GM18907 (cell line): ENCODE measurements around the gene INPP5D.
"Not testable (repeated sequence)": the region's sequence is repeated elsewhere in the genome, so short reads cannot be mapped to it uniquely, and the experiment has no call there.

ENCODE experiments used
- ATAC-seq: cut with Tn5 transposase; IDR thresholded peaks from one replicate; pipeline ENCODE4 v1.9.1; 2021; ENCODE audit warnings: mild to moderate bottlenecking, moderate library complexity; ENCODE audit not compliant: unreplicated experiment

Gene INPP5D

GRCh38 chr2:233133239-233133638, 73.1 kb downstream of the INPP5D start:
- ATAC-seq = no peak

GRCh38 chr2:233135421-233135820, 75.3 kb downstream of the INPP5D start:
- ATAC-seq = no peak

DNA sequence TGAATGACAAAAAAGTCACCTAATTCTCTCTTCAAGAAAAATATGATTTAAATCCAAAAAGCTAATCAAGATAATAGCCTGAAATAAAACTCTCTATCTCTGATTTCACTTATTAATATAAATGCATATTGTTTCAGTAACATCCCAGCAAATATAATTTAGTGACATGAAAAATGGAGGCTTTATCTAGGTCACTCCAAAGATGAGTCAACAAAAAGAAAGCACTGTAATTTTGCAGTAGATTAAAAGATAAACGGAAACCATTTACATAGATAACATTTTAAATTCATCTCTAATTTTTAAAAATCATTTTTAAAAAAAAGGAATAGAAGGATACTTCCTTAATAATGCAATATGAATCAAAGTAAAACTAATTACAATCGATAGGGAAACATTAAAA, 76.9 kb downstream of the INPP5D start:
- ATAC-seq = no peak

DNA sequence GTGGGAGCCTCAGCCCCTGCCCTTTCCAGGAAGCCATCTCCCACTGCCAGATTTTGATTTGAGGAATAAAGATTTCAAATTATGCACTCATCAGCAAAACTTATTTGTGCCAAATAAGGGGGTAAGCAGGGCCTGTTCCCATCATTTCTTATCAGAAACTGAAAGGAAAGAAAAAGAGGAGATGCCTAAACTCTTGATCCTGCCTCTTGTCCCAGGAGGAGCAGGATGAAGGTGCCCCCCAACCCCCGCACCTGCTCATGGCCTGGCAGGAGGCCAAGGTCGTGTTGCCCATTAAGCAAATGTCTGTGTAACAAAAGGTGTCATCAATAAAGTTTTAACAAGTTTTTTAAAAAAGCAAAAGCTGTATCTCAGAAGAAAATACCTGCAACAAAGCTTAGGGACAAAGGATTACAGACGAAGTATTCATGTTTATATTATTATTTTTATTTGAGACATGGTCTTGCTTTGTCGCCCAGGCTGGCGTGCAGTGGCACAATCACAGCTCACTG, 80.0 kb downstream of the INPP5D start:
- ATAC-seq = no peak

DNA sequence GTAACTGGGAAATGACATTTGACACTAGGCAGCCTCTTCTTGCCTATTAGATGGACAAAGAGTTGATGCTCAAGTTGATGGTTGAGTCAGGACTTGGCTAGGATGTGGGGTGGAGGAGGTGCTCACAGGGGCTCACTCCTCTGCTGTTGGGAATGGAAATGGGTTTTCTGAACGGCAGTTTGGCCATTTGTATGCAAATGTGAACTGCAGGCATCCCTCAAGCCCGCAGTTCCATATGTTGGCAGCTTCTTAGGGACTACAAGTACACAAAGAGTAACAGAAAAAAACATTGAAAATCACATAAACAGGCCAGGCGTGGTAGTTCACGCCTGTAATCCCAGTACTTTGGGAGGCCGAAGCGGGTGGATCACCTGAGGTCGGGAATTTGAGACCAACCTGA, 80.8 kb downstream of the INPP5D start:
- no peak for ATAC-seq

DNA sequence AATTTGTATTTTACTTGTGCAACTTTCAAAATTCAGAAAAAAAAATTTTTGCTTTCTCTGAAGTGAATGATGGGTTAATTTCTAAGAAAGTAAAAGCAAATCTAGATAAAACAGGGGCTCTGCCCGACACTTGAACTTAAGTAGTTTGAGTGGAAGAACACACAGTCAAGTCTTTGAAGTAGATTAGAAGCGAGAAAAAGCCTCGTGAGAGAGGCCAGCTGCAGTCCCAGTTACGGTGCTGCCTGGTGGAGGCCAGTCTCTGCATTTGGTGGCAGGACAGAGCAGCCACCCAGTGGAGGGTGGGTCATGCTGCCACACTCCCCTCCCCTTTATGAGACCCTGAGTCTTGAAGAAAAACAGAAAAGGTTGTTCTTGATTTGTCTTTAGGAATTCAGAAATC, 81.8 kb downstream of the INPP5D start:
- ATAC-seq = peak; percentile 29

DNA sequence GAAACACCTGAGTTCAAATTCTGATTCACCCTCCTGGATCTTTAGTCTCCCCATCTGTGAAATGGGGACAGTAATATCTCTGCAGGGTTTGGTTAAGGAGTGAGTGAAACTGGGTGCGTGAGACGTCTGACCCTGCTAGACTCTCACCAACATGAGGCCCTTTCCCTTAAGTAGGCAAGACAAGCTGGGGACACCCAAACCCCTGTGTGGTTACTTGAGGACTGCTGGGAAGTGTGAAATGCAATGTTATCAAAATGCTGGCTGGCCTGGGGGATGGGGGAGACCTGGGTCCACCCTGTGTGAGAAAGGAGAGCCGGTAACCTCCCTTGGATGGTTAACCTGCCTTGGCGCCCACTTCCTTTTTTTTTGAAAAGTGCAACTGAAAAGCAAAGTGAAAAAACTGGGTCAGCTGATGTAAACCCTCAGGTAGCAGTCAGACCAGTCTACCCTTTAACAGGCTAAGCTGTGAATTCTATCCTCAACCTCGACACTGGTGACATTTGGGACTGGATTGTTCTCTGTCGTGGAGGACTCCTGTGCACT, 82.3 kb downstream of the INPP5D start:
- ATAC-seq = peak; percentile 80

GRCh38 chr2:233143700-233144331, 83.7 kb downstream of the INPP5D start:
- no peak for ATAC-seq

- ATAC-seq = no peak
These were observed 85.6 kb downstream of the INPP5D start for GRCh38 chr2:233145726-233146125.

DNA sequence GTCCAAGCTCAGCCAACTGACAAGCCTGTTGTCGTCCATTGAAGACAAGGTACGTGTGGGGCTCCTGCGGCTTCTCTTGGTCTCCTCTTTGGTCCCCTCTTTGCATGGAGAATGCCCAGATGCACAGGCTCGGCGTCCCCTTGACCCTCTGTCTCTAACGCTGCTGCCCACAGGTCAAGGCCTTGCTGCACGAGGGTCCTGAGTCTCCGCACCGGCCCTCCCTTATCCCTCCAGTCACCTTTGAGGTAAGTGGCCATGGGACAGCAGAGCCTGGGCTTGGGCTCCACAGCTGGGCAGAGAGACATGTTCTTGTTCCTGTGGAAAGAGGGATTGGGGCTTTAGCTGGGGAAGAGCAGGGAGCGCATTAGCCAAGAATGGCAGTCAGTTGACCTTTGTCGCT, 86.1 kb downstream of the INPP5D start:
- no peak for ATAC-seq

DNA sequence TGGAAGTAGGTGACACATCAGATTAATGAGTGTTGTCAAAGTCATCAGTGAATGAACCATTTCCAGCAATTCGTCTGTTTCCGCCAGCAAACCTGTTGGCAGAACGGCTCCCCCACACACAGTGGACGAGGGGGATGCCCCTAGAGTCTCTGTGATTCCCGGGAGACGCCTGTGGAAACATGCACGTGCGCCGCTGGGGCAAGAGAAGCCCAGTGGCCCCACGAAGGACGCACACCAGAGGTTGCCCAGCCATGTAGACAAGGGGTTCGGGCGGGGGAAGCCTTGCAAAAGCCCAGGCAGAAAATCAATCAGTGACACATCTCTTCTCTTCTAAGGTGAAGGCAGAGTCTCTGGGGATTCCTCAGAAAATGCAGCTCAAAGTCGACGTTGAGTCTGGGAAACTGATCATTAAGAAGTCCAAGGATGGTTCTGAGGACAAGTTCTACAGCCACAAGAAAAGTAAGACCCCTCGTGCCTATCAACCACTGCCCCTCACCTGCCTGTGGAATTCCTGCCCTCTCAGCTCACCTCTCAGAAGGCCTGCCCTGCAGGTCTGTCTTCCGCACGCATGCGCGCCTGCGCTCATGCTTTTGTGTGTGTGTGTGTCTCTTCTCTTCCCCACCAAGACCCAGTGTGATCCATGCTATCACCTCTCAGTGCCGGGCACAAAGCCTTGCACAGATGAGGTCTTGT, 87.1 kb downstream of the INPP5D start:
- ATAC-seq = no peak

GRCh38 chr2:233147829-233148167, 87.7 kb downstream of the INPP5D start:
- ATAC-seq = no peak

DNA sequence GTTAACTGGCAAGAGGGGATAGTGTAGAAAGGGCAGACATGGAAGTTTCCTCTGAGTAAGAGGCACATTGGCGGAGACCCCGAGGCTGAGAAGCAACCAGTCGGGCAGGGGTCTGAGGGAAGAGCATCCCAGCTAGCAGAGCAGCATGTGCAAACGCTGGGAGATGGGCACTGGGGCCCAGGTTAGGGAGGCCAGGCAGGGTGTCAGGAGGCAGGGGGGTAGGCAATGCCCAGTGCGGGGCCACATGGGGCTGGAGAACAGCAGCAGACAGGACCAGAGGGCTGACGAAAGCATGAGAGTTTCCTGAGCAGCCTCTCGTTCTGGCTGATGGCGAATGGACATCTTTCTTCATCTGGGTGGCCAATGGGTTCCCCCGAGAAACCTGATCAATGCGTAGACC, 88.2 kb downstream of the INPP5D start:
- ATAC-seq = no peak

DNA sequence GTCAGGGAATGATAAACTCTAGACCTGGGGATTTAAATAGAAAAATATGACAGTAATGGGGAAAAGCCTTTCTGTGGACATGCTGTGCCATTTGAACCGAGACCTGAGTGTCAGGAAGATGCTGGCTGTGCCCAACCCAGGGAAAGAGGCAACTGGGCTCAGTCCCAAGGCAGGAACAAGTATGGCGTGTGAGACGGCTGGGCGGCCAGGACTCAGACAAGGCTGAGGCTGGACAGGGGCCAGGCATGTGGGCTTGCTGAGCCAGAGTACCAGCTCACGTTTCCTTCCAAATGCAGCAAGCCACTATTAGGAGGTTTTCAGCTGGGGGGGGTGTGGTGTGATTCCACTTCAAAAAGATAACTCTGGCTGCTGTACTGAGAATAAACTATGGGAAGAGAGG, 92.4 kb downstream of the INPP5D start:
- ATAC-seq = no peak

- ATAC-seq = no peak
These were observed 93.1 kb downstream of the INPP5D start for GRCh38 chr2:233153146-233153798.

- no peak for ATAC-seq
These were observed 95.9 kb downstream of the INPP5D start for GRCh38 chr2:233156001-233156400.

DNA sequence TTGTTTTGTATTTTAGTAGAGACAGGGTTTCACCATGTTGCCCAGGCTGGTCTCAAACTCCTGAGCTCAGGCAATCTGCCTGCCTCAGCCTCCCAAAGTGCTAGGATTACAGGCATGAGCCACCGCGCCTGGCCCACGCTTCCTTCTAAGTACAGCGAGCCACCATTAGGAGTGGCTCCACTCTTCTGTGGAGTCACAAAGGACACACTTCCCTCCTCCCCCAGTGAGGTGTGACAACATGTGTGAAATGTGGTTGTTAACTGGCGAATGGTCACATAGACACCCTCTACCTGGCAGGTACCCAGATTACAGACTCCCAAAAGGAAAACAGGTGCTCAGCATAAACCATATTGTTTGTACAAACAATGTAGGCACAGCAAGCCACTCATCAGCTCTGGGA, 96.3 kb downstream of the INPP5D start:
- ATAC-seq = not testable (repeated sequence)

DNA sequence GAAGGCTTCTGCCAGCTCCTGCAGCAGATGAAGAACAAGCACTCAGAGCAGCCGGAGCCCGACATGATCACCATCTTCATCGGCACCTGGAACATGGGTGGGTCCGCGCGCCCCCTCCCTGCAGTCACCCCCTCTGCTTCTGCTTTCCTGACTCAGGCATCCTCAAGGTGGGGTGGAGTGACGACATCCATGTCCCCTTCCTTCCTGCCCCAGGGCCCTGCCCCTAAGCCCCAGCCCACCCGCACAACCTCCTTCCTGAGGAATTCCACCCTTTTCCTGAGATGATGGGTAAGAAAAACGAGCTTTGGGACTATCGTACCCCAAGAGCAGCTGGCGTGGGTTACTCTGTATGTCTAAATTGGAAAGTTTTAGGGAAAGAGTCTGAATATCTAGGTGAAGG, 101.6 kb downstream of the INPP5D start:
- no peak for ATAC-seq

DNA sequence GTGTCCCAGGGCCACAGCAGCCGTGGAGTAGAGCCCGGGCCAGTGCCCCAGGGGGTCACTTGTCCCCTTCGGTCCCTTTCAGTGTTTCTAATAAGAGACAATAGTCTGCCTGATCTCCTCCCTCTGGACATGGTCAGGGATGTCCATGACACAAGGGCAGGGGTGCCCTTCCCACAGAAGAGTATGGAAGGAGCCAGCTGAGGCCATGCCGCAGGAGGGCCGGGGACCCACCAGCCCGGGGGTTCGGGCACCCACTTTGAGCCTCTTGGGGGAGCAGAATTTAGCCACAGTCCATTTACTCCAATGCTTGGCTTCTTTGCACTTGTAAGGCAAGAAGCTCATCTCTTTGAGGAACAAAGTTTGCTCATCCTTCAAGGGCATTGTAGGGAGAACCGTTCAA, 102.6 kb downstream of the INPP5D start:
- ATAC-seq = no peak

GRCh38 chr2:233163486-233164103, 103.5 kb downstream of the INPP5D start:
- ATAC-seq = no peak

DNA sequence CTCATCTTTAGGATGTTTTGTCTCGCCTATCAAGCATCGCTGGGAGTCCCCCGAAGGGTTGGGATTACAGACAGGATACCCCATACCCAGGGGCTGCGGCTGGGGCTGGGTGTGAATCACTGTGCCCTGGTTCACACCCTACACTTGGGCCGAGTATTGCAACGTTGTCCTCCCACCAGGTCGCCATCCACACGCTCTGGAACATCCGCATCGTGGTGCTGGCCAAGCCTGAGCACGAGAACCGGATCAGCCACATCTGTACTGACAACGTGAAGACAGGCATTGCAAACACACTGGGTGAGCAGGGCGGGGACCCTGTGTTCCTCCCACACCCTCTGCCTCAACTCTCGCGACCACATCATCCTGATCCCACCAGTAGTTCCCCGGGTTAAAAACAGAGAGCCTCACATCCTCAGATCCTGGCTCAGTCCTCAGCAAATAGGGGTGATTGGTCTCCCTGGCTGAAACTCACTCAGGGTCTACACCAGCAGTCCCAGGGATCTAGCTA, 104.0 kb downstream of the INPP5D start:
- ATAC-seq = no peak
